Midbrain (tissue), 1 donor: ENCODE results near the gene PSPH.
"Not testable (repeated sequence)": the region's sequence is repeated elsewhere in the genome, so short reads cannot be mapped to it uniquely, and the experiment has no call there.

Experiments
- DNase-seq: peaks from one replicate; lab custom pipeline; 2025; lab: John Stamatoyannopoulos, UW

PSPH gene

DNA sequence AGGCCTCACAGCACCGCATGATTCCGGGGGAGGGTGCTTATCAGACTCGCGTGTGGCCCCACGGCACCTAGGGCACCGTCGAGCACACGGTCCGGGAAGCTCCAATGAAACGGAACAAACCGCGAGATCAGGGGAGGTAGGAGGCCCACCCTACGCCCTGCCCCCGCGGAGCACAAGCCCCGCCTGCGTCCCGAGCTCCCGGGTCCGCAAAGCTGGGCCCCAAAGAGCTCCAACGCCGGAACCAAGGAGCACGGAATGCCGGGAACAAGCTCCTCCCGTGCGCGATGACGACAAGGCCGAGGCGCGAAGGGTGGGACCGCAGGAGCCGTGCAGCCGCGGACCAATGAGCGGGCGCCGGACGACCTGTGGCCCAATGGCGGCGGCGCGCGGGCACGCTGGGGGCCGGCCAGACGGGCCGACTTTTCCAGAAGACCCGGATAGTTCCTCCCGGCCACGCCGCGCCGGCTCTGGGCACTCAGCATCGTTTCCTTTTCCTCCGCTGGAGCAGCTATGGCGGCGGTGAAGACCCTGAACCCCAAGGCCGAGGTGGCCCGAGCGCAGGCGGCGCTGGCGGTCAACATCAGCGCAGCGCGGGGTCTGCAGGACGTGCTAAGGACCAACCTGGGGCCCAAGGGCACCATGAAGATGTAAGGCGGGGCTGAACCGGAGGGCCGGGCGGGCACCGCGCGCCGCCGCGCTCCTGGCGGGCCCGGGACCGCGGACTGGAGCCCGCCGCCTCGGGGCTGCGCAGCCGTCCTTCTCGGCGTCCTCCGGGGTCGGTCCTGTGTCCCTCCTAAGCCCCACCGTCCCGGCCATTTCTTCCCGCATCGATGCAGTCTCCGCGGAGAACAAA lies at the start of gene PSPH, which contains the start of gene CCT6A:
TSS of gene PSPH (minus strand) at position 106 of the 853 bp plus-strand sequence. CDS start 30,232 bp downstream, outside the sequence.
TSS of gene CCT6A (plus strand) at position 427 of the 853 bp plus-strand sequence. CDS start at position 511, 84 bp downstream.
- peak; percentile 99 for DNase-seq

DNA sequence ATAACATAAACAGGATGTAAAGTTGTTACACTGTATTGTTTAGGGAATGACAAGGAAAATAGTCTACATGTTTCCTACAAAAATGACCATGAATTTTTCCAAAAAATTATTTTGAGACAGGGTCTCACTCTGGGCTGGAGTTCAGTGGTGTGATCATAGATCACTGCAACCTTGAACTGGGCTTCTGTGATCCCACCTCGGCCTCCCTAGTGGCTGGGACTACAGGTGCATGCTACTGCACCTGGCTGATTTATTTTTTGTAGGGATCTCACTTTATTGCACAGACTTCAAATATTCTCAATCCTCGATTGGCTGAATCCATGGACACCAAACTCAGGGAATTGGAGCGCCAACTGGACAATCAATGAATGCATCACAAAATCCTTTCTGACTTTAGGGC lies 48.4 kb upstream of the PSPH start:
- DNase-seq, result no peak

DNA sequence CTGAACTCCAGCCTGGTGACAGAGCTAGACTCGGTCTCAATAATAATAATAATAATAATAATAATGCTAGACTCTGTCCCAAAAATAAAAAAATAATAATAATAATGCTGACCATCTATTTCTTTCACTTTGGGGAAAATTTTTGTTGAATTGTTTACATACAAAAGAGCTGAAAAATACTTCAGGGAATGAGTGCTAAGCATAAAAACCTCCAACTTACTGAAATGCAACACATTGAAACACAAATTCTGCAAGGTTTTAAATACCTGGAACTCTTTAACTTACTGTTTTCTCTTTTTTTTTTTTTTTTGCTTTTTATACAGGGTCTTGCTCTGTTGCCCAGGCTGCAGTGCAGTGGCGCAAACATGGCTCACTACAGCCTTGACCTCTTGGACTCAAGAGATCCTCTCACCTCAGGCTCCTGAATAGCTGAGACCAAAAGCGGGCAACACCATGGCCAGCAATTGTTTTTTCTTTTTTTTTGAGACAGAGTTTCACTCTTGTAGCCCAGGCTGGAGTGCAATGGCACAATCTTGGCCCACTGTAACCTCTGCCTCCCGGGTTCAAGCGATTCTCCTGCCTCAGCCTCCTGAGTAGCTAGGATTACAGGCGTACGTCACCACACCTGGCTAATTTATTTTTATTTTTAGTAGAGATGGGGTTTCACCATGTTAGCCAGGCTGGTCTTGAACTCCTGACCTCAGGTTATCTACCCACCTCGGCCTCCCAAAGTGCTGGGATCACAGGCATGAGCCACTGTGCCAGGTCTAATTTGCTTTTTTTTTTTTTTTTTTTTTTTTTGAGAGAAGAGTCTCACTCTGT lies 47.2 kb upstream of the PSPH start:
- DNase-seq, result not testable (repeated sequence)

DNA sequence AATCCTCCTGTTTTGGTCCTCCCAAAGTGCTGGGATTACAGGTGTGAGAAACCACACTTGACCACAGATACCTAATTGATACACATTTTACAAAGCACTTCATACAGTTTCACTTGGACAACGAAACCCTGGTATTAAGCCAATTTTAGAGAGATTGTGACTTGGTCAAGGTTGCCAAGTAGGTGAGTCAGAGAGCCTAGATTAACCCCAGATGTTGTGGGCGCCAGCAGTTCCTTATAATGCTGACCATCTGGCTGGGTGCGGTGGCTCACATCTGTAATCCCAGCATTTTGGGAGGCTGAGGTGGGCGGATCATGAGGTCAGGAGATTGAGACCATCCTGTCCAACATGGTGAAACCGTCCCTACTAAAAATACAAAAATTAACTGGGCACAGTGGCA lies 46.5 kb upstream of the PSPH start:
- DNase-seq, result no peak

DNA sequence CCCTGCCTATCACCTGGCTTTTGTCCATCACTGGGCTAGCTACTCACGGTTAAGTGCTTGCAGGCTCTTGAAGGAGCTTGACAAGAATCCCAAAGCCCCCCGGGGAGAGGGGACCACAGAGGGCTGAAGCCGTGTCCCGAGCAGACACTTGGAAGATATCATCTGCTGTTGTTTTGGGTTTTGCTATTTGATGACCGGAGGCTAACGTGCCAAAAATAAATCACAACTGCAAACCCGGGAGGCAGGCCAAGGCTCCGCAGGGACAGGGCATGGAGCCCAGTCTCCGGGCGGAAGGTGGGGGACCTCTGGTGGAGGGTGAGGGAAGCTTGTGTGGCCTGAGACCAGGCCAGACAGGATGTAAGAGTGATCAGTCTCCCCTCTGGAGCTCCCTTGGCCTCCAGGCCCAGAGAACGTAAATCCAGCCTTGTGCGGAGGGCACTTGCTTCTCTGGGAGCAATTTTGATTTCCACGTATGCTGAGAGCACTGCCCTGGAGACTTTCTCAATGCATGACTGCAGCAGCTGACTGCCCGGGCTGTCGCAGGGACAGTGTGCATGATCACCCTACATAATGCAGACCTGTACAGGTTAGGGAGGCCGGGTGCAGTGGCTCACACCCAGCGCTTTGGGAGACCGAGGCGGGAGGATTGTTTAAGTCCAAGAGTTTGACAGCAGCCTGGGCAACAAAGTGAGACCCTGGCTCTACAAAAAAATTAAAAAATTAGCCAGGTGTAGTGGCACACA lies 41.7 kb upstream of the PSPH start, which contains the start of gene PHKG1:
TSS of gene PHKG1 (minus strand) at position 164 of the 743 bp plus-strand sequence. CDS start 4,011 bp downstream, outside the sequence.
- DNase-seq, result peak; percentile 88

DNA sequence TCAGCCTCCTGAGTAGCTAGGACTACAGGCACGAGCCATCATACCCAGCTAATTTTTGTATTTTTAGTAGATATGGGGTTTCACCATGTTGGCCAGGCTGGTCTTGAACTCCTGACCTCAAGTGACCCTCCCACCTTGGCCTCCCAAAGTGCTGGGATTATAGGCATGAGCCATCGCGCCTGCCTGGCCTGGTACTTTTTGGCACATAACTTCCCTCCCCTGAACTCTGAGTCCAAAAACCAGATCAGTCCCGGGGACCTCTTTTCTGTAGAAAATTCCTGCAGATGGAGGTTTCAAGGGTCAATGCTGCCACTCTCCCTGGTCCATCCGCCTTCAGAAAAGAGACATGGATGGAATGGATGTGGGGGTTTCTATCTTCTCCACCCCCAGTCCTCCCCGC lies 41.1 kb upstream of the PSPH start:
- DNase-seq, result not testable (repeated sequence)

DNA sequence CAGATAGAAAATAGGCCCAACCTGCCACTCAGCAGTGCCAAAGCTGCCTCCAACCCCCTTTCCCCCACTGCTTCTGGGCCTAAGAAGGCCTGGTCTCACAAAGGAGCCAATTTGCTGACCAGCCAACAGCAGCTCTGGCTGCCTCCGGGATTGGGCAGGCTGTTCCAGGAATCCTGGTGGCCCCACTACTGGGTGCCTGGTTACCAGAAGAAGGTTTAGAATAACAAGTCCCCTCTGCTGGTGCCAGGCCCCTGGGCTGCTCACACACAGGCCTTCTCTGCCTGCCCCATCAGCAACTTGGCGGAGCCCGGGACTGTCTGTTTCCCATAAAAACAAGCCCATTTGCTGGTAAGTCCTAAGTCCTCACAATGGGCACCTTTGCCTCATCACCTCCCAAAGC lies 40.3 kb upstream of the PSPH start:
- peak; percentile 74 for DNase-seq

DNA sequence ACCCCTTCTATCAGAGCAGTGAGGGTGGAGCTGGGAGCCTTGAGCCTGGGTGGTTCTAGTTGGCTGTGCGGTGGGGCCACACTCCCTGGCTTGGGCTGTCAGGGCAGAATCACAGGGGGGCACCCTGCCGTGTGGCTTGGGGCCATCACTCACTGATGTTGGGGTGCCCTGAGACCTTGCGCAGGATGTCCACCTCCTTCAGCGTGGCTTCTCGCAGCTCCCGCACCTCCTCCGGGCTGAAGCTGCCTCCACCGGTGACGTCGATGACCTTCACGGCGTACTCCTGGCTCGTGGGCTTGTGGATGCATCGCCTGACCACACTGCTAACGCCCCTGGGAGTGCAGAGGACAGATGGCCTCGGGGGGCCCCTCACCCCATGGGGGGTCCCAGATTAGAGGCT lies 36.2 kb upstream of the PSPH start:
- DNase-seq, result no peak

DNA sequence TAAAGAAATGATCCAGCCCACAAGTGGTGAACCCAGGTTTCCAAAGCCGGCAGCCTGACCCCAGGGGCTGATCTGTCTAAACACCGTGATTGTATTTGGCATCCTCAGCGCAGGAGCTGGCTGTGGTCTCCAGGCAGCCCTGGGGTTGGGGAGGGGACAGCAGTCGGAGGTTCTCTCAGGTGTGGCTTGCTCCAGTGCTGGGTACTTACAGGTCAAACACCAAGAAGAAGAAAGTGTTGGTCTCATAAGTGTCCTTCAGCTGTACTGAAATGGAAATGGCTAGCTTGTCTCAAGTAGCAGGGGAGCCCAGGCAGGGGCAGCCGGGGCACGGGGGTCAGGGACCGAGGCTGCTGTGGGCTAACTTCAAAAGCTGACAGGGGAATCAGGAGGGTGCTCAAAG lies 35.5 kb upstream of the PSPH start:
- DNase-seq, result no peak

DNA sequence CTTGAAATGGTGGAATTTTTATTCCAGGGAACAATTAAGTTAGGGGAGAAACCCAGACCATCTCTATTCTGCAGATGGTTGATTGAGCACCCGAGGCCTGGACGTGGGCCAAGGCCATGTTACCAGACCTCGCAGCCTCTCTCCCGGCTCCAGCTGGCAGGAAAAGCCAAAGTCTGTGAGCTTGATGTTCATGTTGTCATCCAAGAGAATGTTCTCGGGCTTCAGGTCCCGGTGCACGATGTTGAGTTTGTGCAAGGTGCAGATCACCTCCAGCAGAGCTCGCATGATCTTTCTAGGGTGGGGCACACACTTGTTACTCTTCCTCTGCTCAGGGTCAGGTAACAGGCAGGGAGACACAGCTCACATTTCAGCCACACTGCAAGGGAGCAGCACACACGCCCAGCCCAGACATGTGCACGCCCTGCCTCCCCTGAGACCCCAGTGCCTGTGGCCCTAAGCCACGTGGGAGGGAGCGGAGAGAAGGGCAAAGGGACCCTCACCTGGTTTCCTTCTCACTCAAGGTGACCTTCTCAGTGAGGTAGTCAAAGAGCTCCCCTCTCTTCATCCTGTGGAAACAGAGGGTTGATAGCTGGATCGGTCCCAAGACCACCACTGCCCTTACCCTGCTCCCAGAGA lies 32.0 kb upstream of the PSPH start:
- peak; percentile 65 for DNase-seq

DNA sequence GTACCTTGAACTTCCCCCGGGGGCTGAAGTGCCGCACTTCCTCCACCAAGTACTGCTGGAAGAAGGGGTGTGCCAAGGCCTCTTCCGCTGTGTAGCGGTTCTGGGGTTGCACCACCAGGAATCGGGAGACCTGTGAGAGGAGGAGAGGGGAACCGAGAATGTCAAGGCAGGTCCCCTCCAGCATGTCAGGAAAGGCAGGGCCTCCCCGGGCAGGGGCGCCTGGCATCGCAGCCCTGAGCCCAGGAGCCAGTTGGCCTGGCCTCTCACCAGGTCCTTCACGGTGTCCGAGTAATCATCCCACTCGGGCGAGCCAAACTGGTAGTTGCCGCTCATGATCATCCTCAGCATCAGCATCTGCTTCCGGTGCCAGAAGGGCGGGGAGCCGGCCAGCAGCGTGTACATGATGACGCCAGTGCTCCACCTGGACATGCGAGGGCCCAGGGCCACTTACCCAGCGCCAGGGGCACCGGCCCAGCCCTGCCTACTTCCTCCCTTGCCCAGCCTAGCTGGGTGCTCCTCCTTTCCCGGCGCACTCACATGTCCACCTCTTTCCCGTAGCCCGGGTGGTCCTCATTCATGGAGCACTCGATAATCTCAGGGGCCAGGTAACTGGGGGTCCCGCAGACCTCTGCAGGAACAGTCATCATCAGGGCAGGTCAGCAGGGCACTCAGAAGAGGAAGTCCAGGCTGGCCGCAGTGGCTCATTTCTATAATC lies 30.5 kb upstream of the PSPH start:
- DNase-seq, result no peak

DNA sequence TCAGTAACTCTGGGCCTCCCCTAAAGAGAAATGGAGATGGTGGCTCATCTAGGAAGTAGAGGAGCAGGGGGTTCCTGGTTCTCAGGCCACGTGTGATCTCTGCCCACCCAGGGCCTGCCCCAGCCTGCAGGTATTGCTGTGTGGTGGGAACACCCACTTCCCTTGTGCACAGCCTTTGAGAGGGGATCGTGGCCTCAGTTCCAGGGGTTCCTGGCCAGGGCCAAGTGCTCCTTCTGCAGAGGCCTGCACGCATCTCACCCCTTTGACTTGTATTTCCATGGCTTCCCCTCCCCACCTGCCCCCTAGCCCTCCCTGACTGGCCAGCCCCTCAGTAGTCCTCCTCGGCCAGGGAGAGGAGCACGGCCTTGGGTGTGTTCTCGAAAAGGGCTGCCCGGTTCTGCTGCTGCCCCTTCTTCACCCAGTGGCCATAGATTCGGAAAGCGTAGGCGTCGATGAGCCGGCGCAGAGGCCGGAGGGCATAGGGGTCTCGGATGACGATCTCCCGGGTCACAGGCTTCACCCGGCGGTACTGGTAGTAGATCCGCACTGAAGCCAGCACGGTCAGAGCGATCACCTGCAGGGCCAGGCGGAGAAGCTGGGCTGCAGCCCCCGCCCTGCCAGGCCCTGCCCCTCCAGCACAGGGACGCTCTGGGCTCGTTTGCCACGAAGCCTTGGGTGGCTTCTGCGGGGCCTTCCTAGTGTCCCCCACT lies 29.6 kb upstream of the PSPH start:
- not testable (repeated sequence) for DNase-seq

DNA sequence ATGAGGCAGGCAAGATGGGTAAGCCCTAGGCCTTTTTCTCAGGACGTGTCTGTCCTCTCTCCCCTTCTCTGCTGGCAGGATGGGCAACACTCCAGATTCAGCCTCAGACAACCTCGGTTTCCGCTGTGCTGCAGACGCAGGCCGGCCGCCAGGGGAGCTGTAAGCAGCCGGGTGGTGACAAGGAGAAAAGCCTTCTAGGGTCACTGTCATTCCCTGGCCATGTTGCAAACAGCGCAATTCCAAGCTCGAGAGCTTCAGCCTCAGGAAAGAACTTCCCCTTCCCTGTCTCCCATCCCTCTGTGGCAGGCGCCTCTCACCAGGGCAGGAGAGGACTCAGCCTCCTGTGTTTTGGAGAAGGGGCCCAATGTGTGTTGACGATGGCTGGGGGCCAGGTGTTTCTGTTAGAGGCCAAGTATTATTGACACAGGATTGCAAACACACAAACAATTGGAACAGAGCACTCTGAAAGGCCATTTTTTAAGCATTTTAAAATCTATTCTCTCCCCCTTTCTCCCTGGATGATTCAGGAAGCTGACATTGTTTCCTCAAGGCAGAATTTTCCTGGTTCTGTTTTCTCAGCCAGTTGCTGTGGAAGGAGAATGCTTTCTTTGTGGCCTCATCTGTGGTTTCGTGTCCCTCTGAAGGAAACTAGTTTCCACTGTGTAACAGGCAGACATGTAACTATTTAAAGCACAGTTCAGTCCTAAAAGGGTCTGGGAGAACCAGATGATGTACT lies 28.4 kb upstream of the PSPH start:
- peak; percentile 84 for DNase-seq

DNA sequence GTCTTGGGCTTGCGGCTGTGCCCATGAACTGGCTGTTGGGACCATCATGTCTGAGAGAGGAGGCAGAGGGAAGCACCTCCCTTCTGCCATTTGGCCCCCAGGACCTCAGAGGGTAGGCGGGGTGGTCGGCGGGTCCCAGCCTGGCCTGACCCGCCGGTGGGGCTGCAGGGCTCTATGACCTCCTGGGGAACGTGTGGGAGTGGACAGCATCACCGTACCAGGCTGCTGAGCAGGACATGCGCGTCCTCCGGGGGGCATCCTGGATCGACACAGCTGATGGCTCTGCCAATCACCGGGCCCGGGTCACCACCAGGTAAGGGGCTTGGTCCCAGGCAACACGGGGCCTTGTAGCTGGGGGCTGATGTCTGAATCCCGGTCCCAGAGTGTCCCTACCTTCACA lies 27.0 kb upstream of the PSPH start:
- DNase-seq, result no peak

DNA sequence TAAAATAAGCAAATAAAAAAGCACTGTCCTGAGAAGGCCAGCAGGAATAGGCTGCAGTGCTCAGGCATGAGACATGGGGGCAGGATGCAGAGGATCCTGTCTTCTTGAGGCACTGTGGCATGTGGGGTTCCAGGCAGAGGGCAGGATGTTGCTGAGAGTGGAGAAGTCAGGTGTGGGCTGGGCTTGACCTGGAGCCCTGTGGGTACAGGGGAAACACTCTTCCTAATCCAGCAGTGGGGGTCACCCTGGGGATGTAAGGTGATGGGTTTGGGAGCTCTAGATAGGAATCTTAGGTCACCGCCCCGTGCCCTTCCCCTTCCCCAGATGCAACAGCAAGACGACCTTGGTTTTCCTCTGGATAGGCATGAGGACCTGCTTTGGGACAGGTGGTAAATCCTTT lies 26.4 kb upstream of the PSPH start:
- no peak for DNase-seq

DNA sequence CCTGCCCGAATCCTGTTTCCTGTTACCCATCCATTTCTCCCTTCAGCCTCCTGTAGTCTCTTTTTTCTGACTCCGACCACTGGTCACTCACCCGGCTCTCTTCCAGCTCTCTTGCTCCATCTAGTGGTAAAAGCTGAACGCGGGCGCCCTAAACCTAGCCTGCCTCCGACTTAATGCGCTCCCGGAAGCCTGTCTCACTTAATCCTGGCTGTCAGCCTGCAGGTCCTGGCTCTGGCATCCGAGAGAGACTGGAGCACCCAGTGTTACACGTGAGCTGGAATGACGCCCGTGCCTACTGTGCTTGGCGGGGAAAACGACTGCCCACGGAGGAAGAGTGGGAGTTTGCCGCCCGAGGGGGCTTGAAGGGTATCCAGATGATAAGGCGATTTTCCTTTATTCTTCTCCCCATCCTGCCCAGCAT lies 23.1 kb upstream of the PSPH start:
- peak; percentile 78 for DNase-seq

DNA sequence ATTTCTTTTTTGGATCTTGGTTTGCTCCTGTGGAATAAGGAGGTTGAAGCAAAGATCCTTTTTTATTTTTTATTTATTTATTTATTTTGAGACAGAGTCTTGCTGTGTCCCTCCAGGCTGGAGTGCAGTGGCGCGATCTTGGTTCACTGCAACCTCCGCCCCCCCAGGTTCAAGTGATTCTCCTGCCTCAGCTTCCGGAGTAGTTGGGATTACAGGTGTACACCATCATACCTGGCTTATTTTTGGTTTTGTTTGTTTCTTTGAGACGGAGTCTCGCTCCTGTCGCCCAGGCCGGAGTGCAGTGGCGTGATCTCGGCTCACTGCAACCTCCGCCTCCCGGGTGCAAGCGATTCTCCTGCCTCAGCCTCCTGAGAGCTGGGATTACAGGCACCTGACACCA lies 15.1 kb upstream of the PSPH start:
- not testable (repeated sequence) for DNase-seq

DNA sequence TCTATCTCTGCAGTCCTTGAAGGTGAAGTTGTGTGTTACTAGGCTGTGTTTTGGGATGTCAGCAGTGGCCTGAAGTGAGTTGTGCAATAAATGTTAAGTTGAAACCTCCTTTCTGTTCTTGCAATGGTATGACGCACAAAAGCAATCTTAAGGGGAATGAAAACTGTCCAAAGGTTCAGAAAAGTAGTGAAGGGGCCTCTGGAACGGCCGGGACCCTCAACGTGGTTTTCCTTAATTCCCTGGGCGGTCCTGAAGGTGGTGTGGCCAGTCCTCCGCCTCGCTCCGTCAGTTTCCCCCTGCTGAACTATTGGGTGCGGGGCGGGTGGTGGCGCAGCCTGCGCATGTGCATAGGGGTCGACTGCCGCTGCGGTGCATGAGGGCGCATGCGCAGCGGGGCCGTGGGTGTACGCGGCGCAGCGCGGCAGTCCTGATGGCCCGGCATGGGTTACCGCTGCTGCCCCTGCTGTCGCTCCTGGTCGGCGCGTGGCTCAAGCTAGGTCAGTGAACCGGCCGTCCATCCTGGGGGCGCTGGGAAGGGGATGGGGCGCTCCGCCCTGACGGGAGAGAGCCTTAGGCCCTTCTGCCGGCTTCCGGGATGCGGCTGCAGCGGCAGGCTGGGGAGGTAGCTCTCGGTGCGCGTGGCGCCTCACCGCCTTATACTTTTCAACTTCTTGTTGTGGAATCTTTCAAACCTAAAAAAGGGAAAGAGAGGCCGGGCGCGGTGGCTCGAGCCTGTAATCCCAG lies 12.8 kb upstream of the PSPH start, which contains the start of gene SUMF2:
TSS of gene SUMF2 (plus strand) at position 405 of the 744 bp plus-strand sequence. CDS start at position 431, 26 bp downstream.
- DNase-seq, result peak; percentile 94

DNA sequence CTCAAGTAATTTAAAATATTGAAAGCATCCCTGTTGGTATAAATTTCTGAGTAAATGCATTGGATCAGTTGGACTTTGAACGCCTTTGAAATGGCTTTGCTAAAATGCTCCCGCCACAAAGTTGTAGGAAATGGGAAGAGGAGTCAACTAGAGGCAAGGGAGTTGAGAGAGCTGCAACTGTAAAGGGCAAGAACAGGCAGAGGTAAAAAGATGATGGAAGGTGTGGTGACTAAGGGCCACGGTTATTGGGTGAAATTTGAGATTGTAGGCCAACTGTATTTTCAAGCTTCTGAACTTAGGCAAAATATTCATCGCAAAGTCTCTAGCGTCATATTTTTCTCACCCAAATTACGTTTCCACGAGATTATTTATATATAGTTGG lies 12.2 kb upstream of the PSPH start:
- no peak for DNase-seq
